GM19324 (cell line): ENCODE measurements around the gene DDIT4.

Experiments
- ATAC-seq: cut with Tn5 transposase; IDR thresholded peaks from one replicate; pipeline ENCODE4 v1.9.1; 2021; ENCODE audit warnings: mild to moderate bottlenecking, moderate library complexity; ENCODE audit not compliant: unreplicated experiment, low FRiP score

DDIT4 gene

GRCh38 chr10:72314263-72314662, 40.5 kb downstream of the DDIT4 start:
- no peak for ATAC-seq

- no peak for ATAC-seq
Measured at GRCh38 chr10:72315054-72315453, 41.3 kb downstream of the DDIT4 start.

- no peak for ATAC-seq
Measured at GRCh38 chr10:72315611-72316385, 42.1 kb downstream of the DDIT4 start.

GRCh38 chr10:72316386-72316700, 42.6 kb downstream of the DDIT4 start:
- ATAC-seq: no peak

GRCh38 chr10:72316748-72317435, 43.2 kb downstream of the DDIT4 start:
- no peak for ATAC-seq

- no peak for ATAC-seq
Measured at GRCh38 chr10:72318418-72319262, 44.9 kb downstream of the DDIT4 start.

GRCh38 chr10:72319416-72320254, 45.9 kb downstream of the DDIT4 start:
- ATAC-seq: peak; percentile 77

GRCh38 chr10:72320676-72321247, 47.0 kb downstream of the DDIT4 start:
- peak; percentile 51 for ATAC-seq

GRCh38 chr10:72321248-72322029, 47.7 kb downstream of the DDIT4 start:
- ATAC-seq: no peak

GRCh38 chr10:72322030-72322279, 48.2 kb downstream of the DDIT4 start:
- no peak for ATAC-seq

GRCh38 chr10:72322280-72323058, 48.7 kb downstream of the DDIT4 start:
- ATAC-seq: no peak

- ATAC-seq: no peak
Measured at GRCh38 chr10:72323108-72323749, 49.5 kb downstream of the DDIT4 start.

GRCh38 chr10:72323771-72324191, 50.1 kb downstream of the DDIT4 start:
- ATAC-seq: no peak
